Measurements from ENCODE around the gene NPSR1. TPM values are rescaled to one million over a fixed set of nuclear protein-coding genes. Genes with fewer than 3 reads are reported as not detected.
"Not testable (repeated sequence)": the region's sequence is repeated elsewhere in the genome, so short reads cannot be mapped to it uniquely, and the experiment has no call there.

NPSR1 gene
- total and polyA plus RNA-seq, 4 experiments from 2014 or later = not detected

- POLR2A ChIA-PET (ENCODE audit: partially characterized antibody); H3K4me1 ChIP-seq (ENCODE audit: insufficient read depth, low read length); H3K27me3 Mint-ChIP-seq; H3K27ac Mint-ChIP-seq; H3K4me1 Mint-ChIP-seq; H3K36me3 Mint-ChIP-seq; H3K9me3 Mint-ChIP-seq; H3K4me3 ChIP-seq (ENCODE audit: low read length in 2 of 2); H3K9me3 ChIP-seq (ENCODE audit: control insufficient read depth in 1 of 2, low read length in 2 of 2); intact Hi-C loops (cut with micrococcal nuclease); H3K4me3 Mint-ChIP-seq; H3K27me3 ChIP-seq (ENCODE audit: insufficient read depth, low read length); DNase-seq; H3K27ac ChIP-seq (ENCODE audit: low read depth, low read length); H3K36me3 ChIP-seq (ENCODE audit: insufficient read depth, low read length): not testable (repeated sequence)
- CTCF ChIA-PET (ENCODE audit: partially characterized antibody) = interaction anchor here (0.9 kb wide), 1 partner anchor 10 kb away, joined by 4 read pairs; no protein-coding TSS in a partner anchor
Measured at GRCh38 chr7:34814203-34814842, 156.3 kb downstream of the NPSR1 start.

- intact Hi-C loops (cut with micrococcal nuclease) = loop anchor here (2.0 to 5.0 kb wide), 3 partner anchors 105 to 800 kb away; no protein-coding TSS in a partner anchor
- Histone ChIP-seq H3K36me3 (ENCODE audit: insufficient read depth, low read length) (no peaks in the 10 kb centered on the region), H3K27me3 (ENCODE audit: insufficient read depth, low read length) (no peaks in the 10 kb centered on the region), H3K4me3 (ENCODE audit: low read length in 2 of 2) (no peak overlapping the region), H3K9me3 (ENCODE audit: control insufficient read depth in 1 of 2, low read length in 2 of 2) (no peaks in the 10 kb centered on the region), H3K4me1 (ENCODE audit: insufficient read depth, low read length) (no peaks in the 10 kb centered on the region), H3K27ac (ENCODE audit: low read depth, low read length) (no peak overlapping the region)
- Mint-ChIP-seq H3K4me1 (no peaks in the 10 kb centered on the region), H3K27me3 (no peaks in the 10 kb centered on the region), H3K36me3 (no peaks in the 10 kb centered on the region), H3K4me3 (no peak overlapping the region), H3K27ac (no peak overlapping the region), H3K9me3 (peaks cover 0 to 3% (median 0%) of the 10 kb centered on the region in 8 donors)
- DNase-seq = no peak
- ChIA-PET POLR2A (ENCODE audit: partially characterized antibody) (no interaction called here), CTCF (ENCODE audit: partially characterized antibody) (interaction anchor here (1.1 to 1.5 kb wide), 2 partner anchors 17 to 214 kb away, joined by 3 to 5 read pairs; no protein-coding TSS in a partner anchor)
Measured at GRCh38 chr7:34821932-34822558, 164.0 kb downstream of the NPSR1 start.

GRCh38 chr7:34823650-34824258, 165.7 kb downstream of the NPSR1 start:
- no peak overlapping the region for H3K27ac Mint-ChIP-seq
- peak; percentile 22 to 55 (median 36) for DNase-seq
- no peaks in the 10 kb centered on the region for H3K27me3 Mint-ChIP-seq
- intact Hi-C loops (cut with micrococcal nuclease) = loop anchor here (1.0 to 5.0 kb wide), 5 partner anchors 104 to 799 kb away; no protein-coding TSS in a partner anchor
- peaks cover 0 to 2% (median 0%) of the 10 kb centered on the region in 8 donors for H3K9me3 Mint-ChIP-seq
- no peaks in the 10 kb centered on the region for H3K4me1 Mint-ChIP-seq
- H3K4me3 Mint-ChIP-seq = no peak overlapping the region
- no peaks in the 10 kb centered on the region for H3K36me3 Mint-ChIP-seq
- POLR2A ChIA-PET (ENCODE audit: partially characterized antibody) = no interaction called here
- Histone ChIP-seq H3K4me3 (ENCODE audit: low read length in 2 of 2) (no peak overlapping the region), H3K36me3 (ENCODE audit: insufficient read depth, low read length) (no peaks in the 10 kb centered on the region), H3K27ac (ENCODE audit: low read depth, low read length) (no peak overlapping the region), H3K9me3 (ENCODE audit: control insufficient read depth in 1 of 2, low read length in 2 of 2) (no peaks in the 10 kb centered on the region), H3K27me3 (ENCODE audit: insufficient read depth, low read length) (no peaks in the 10 kb centered on the region), H3K4me1 (ENCODE audit: insufficient read depth, low read length) (no peaks in the 10 kb centered on the region)
- CTCF ChIA-PET (ENCODE audit: partially characterized antibody) = interaction anchor here (0.9 to 3.6 kb wide), 7 partner anchors 9 to 709 kb away, joined by 3 to 29 read pairs (median 4); partner anchors contain the start of gene DPY19L1

- no peaks in the 10 kb centered on the region for H3K9me3 Mint-ChIP-seq
- H3K4me1 Mint-ChIP-seq = no peaks in the 10 kb centered on the region
- POLR2A ChIA-PET (ENCODE audit: partially characterized antibody) = no interaction called here
- H3K27ac Mint-ChIP-seq = no peak overlapping the region
- no peaks in the 10 kb centered on the region for H3K36me3 ChIP-seq (ENCODE audit: insufficient read depth, low read length)
- CTCF ChIA-PET (ENCODE audit: partially characterized antibody) = interaction anchor here (1.1 to 3.6 kb wide), 2 partner anchors 103 to 211 kb away, joined by 3 to 29 read pairs; partner anchors contain the start of gene DPY19L1
- H3K27me3 ChIP-seq (ENCODE audit: insufficient read depth, low read length) = no peaks in the 10 kb centered on the region
- intact Hi-C loops (cut with micrococcal nuclease) = no loop called here
- no peak overlapping the region for H3K4me3 Mint-ChIP-seq
- H3K4me1 ChIP-seq (ENCODE audit: insufficient read depth, low read length) = no peaks in the 10 kb centered on the region
- H3K36me3 Mint-ChIP-seq = no peaks in the 10 kb centered on the region
- DNase-seq = no peak
- no peak overlapping the region for H3K4me3 ChIP-seq (ENCODE audit: low read length in 2 of 2)
- H3K27ac ChIP-seq (ENCODE audit: low read depth, low read length) = no peak overlapping the region
- H3K27me3 Mint-ChIP-seq = no peaks in the 10 kb centered on the region
- no peaks in the 10 kb centered on the region for H3K9me3 ChIP-seq (ENCODE audit: control insufficient read depth in 1 of 2, low read length in 2 of 2)
Measured at GRCh38 chr7:34825221-34825620, 167.2 kb downstream of the NPSR1 start.

- H3K27ac ChIP-seq (ENCODE audit: low read depth, low read length) = no peak overlapping the region
- no peaks in the 10 kb centered on the region for H3K4me1 ChIP-seq (ENCODE audit: insufficient read depth, low read length)
- Mint-ChIP-seq H3K4me1 (no peaks in the 10 kb centered on the region), H3K27ac (no peak overlapping the region), H3K27me3 (peaks cover 0 to 5% of the 10 kb centered on the region in 2 donors), H3K9me3 (peaks cover 0 to 3% (median 0%) of the 10 kb centered on the region in 8 donors), H3K36me3 (no peaks in the 10 kb centered on the region), H3K4me3 (no peak overlapping the region)
- intact Hi-C loops (cut with micrococcal nuclease) = no loop called here
- POLR2A ChIA-PET (ENCODE audit: partially characterized antibody) = no interaction called here
- H3K9me3 ChIP-seq (ENCODE audit: control insufficient read depth in 1 of 2, low read length in 2 of 2) = no peaks in the 10 kb centered on the region
- DNase-seq = no peak
- H3K27me3 ChIP-seq (ENCODE audit: insufficient read depth, low read length) = no peaks in the 10 kb centered on the region
- no peak overlapping the region for H3K4me3 ChIP-seq (ENCODE audit: low read length in 2 of 2)
- H3K36me3 ChIP-seq (ENCODE audit: insufficient read depth, low read length) = no peaks in the 10 kb centered on the region
- CTCF ChIA-PET (ENCODE audit: partially characterized antibody) = no interaction called here
Measured at GRCh38 chr7:34830390-34830789, 172.4 kb downstream of the NPSR1 start.

- Histone ChIP-seq H3K4me3 (ENCODE audit: low read length in 2 of 2) (no peak overlapping the region), H3K27me3 (ENCODE audit: insufficient read depth, low read length) (no peaks in the 10 kb centered on the region), H3K9me3 (ENCODE audit: control insufficient read depth in 1 of 2, low read length in 2 of 2) (no peaks in the 10 kb centered on the region), H3K27ac (ENCODE audit: low read depth, low read length) (no peak overlapping the region), H3K36me3 (ENCODE audit: insufficient read depth, low read length) (no peaks in the 10 kb centered on the region), H3K4me1 (ENCODE audit: insufficient read depth, low read length) (no peaks in the 10 kb centered on the region)
- H3K36me3 Mint-ChIP-seq = no peaks in the 10 kb centered on the region
- H3K27ac Mint-ChIP-seq = no peak overlapping the region
- H3K27me3 Mint-ChIP-seq = peaks cover 2 to 5% of the 10 kb centered on the region in 2 donors
- CTCF ChIA-PET (ENCODE audit: partially characterized antibody) = no interaction called here
- intact Hi-C loops (cut with micrococcal nuclease) = no loop called here
- POLR2A ChIA-PET (ENCODE audit: partially characterized antibody) = no interaction called here
- no peak for DNase-seq
- H3K4me1 Mint-ChIP-seq = no peaks in the 10 kb centered on the region
- H3K4me3 Mint-ChIP-seq = no peak overlapping the region
- peaks cover 0 to 3% (median 0%) of the 10 kb centered on the region in 8 donors for H3K9me3 Mint-ChIP-seq
Measured at GRCh38 chr7:34831436-34831835, 173.4 kb downstream of the NPSR1 start.

GRCh38 chr7:34832020-34832419, 174.0 kb downstream of the NPSR1 start:
- H3K27ac ChIP-seq (ENCODE audit: low read depth, low read length) = no peak overlapping the region
- no peak overlapping the region for H3K4me3 ChIP-seq (ENCODE audit: low read length in 2 of 2)
- ChIA-PET CTCF (ENCODE audit: partially characterized antibody) (no interaction called here), POLR2A (ENCODE audit: partially characterized antibody) (no interaction called here)
- Mint-ChIP-seq H3K27me3 (peaks cover 3 to 5% of the 10 kb centered on the region in 2 donors), H3K9me3 (peaks cover 0 to 3% (median 0%) of the 10 kb centered on the region in 8 donors), H3K36me3 (no peaks in the 10 kb centered on the region), H3K27ac (no peak overlapping the region), H3K4me3 (no peak overlapping the region), H3K4me1 (no peaks in the 10 kb centered on the region)
- no peaks in the 10 kb centered on the region for H3K9me3 ChIP-seq (ENCODE audit: control insufficient read depth in 1 of 2, low read length in 2 of 2)
- DNase-seq = no peak
- no peaks in the 10 kb centered on the region for H3K27me3 ChIP-seq (ENCODE audit: insufficient read depth, low read length)
- intact Hi-C loops (cut with micrococcal nuclease) = no loop called here
- H3K36me3 ChIP-seq (ENCODE audit: insufficient read depth, low read length) = no peaks in the 10 kb centered on the region
- H3K4me1 ChIP-seq (ENCODE audit: insufficient read depth, low read length) = no peaks in the 10 kb centered on the region
